Activated CD8-positive, alpha-beta T cell treated with anti-CD3 and anti-CD28 coated beads for 36 hours (primary cell): ENCODE data around the gene PTCD1. TPM values are rescaled to one million over a fixed set of nuclear protein-coding genes. Genes with fewer than 3 reads are reported as not detected.

ENCODE experiments used
- ATAC-seq: fragments of 200-7000 bp; cut with Tn5 transposase; one replicate; pipeline ENCODE4 v1.10.0; 2021; ENCODE audit warnings: mild to moderate bottlenecking, moderate library complexity
- CTCF ChIA-PET: fragments of 350-600 bp; sonication (Branson Sonifier 250); formaldehyde crosslinking; loops from one replicate; lab custom pipeline; 2021; ENCODE audit warnings: antibody characterized with exemption; lab: Charles Lee
- POLR2A ChIA-PET: fragments of 350-600 bp; sonication (Branson Sonifier 250); formaldehyde crosslinking; loops from one replicate; lab custom pipeline; 2021; ENCODE audit warnings: antibody characterized with exemption; lab: Charles Lee
- DNase-seq: peaks from one replicate; pipeline ENCODE4 v3.0.0-alpha.2; 2020
- H3K27ac Mint-ChIP-seq: one replicate; pipeline ENCODE4 v1.8.0; 2021; ENCODE audit warnings: mild to moderate bottlenecking, mixed read lengths
- H3K27me3 Mint-ChIP-seq: one replicate; pipeline ENCODE4 v1.8.0; 2021; ENCODE audit warnings: mixed read lengths
- H3K36me3 Mint-ChIP-seq: one replicate; pipeline ENCODE4 v1.8.0; 2021; ENCODE audit warnings: low read depth, mixed read lengths
- H3K4me1 Mint-ChIP-seq: one replicate; pipeline ENCODE4 v1.8.0; 2021; ENCODE audit warnings: low read depth, mixed read lengths
- H3K4me3 Mint-ChIP-seq: one replicate; pipeline ENCODE4 v1.8.0; 2021; ENCODE audit warnings: mild to moderate bottlenecking, moderate library complexity, mixed read lengths
- H3K9me3 Mint-ChIP-seq: one replicate; pipeline ENCODE4 v1.8.0; 2021; ENCODE audit warnings: mixed read lengths
- intact Hi-C: fragments of 100-400 bp; cut with micrococcal nuclease; formaldehyde crosslinking; loops from one replicate; pipeline ENCODE4 v1.10.0; 2022
- total RNA-seq, 2 experiments: library from RNA; stranded (reverse); gene quantifications; one replicate each; pipeline ENCODE4 v1.2.3, GENCODE V29; 2021
- TF ChIP-seq, protein P1 (sequence below): fragments of 200-600 bp; IDR thresholded peaks from one replicate; pipeline ENCODE4 v1.8.0; 2022; ENCODE audit warnings: antibody characterized with exemption, mild to moderate bottlenecking

PTCD1 gene
- total RNA-seq, 2 experiments from 2014 or later: 7.2 to 8.2 TPM

DNA sequence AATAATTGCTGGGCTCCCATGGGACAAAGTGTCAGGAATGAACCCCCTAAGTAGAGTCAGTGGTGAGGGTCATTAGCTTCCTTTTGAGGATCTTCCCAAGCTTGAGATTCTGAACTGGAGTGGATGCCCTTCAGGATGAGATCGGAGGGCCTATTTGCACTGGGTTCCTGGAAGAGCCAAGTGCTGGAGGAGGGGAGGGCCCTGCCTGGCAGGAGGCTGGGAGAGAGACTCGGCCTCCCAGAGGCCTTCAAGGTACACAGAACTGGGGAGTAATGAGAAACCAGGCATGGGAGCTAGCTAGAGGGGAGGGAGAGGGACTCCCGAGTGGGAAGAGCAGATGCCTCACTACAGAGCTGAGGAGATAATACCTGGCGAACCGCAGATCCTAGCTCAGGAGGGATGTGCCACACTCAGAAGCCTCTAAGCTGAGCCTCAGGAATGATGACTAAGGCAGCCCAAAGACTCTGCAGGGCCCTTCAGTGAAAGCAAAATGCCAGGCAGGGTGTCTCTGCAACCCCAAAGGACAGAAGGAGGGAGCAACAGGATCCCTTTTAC lies 39.6 kb downstream of the PTCD1 start:
- Mint-ChIP-seq H3K27ac (peak overlapping the region; percentile 73), H3K27me3 (no peaks in the 10 kb centered on the region), H3K36me3 (peaks cover 53% of the 10 kb centered on the region), H3K9me3 (no peaks in the 10 kb centered on the region), H3K4me1 (peaks cover 18% of the 10 kb centered on the region), H3K4me3 (no peak overlapping the region)
- ChIA-PET POLR2A (interaction anchor here (0.8 to 5.1 kb wide), 5 partner anchors 8 to 24 kb away, joined by 3 to 58 read pairs (median 4); partner anchors contain the start of genes BUD31 and PDAP1), CTCF (interaction anchor here (1.3 kb wide), 1 partner anchor 8 kb away, joined by 5 read pairs; no protein-coding TSS in a partner anchor)
- ATAC-seq (no peak), DNase-seq (no peak)
- TF ChIP-seq, protein P1, sequence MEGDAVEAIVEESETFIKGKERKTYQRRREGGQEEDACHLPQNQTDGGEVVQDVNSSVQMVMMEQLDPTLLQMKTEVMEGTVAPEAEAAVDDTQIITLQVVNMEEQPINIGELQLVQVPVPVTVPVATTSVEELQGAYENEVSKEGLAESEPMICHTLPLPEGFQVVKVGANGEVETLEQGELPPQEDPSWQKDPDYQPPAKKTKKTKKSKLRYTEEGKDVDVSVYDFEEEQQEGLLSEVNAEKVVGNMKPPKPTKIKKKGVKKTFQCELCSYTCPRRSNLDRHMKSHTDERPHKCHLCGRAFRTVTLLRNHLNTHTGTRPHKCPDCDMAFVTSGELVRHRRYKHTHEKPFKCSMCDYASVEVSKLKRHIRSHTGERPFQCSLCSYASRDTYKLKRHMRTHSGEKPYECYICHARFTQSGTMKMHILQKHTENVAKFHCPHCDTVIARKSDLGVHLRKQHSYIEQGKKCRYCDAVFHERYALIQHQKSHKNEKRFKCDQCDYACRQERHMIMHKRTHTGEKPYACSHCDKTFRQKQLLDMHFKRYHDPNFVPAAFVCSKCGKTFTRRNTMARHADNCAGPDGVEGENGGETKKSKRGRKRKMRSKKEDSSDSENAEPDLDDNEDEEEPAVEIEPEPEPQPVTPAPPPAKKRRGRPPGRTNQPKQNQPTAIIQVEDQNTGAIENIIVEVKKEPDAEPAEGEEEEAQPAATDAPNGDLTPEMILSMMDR: no peak
- intact Hi-C loops: no loop called here

DNA sequence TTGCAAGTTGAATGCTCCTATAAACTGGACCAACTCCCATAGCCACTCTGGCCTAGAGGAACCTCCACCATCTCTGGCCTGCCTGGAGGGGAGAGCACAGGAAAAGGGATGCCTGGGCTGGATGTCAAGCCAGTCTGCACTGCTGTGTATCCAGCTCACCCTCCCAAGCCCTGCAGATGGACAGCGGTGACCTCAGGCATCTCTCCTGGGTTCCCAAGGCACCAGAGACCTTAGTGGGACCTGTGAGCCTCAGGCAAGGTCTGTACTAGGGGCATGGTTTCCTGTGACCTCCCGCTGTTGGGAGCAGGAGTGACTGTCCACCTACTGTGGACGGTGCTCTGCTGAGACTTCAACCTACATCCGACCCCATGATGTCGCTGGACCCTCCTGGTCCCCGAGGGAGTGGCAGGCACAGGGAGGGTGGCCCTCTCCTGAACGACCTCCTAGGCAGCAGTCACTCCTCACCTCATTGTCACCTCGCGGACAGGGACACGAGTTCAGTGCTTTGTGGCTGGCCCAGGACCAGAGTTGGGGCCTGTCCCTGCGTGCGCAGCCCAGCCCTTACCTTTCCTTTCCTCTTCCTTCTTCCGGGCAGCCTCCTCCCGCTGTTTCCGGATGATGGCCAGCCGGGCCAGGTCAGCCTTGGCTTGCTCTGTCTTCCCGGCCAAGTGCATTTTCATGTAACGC lies 41.2 kb downstream of the PTCD1 start:
- peaks cover 24% of the 10 kb centered on the region for H3K4me1 Mint-ChIP-seq
- peak overlapping the region; percentile 73 for H3K27ac Mint-ChIP-seq
- ATAC-seq (no peak), DNase-seq (no peak)
- intact Hi-C loops: no loop called here
- no peaks in the 10 kb centered on the region for H3K27me3 Mint-ChIP-seq
- TF ChIP-seq, protein P1: no peak
- no peak overlapping the region for H3K4me3 Mint-ChIP-seq
- ChIA-PET CTCF (interaction anchor here (1.5 kb wide), 1 partner anchor 10 kb away, joined by 4 read pairs; no protein-coding TSS in a partner anchor), POLR2A (interaction anchor here (1.3 to 5.1 kb wide), 2 partner anchors 11 kb away, joined by 4 to 58 read pairs; partner anchors contain the start of genes BUD31 and PDAP1)
- H3K36me3 Mint-ChIP-seq: peaks cover 55% of the 10 kb centered on the region
- no peaks in the 10 kb centered on the region for H3K9me3 Mint-ChIP-seq

DNA sequence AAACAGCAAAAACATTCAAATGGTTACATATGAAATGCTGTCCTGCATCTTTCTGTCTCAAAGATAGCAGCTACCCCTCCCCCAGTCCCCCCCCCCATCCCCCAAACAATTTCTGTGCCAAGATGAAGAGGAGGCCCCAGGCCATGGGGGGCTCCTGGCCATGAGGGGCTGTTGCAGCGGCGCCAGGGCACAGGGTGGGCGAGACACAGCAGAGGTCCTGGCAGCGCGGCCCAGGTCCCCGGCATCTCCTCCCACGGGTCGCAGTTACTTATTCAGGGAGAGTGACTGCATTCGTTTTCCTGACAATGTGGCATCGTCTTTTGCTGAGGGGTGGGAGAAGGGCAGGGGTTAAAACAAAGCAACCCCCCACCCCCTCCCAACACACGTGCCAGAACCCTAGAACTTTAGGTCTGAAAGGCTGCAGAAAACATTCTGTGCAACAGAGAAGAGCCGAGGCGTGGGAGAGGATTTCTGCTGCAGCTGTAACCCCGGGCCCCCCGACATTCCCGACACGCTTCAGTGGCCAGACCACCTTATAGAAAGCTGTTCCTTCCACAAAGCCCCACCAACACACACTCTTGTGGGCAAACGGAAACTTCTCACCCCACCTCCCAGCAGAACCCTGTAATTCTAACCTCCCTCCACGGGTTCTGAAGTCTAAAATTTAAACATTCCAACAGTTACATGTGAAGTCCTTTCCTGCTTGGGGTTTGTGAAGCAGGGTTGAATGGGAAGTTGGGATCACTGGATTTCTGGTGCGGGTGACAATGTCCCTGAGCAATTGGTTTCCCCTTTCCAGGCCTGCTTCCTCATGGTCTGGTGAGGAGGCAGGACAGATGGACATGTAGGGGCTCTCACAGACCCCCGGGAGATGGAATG lies 41.9 kb downstream of the PTCD1 start:
- Mint-ChIP-seq H3K9me3 (no peaks in the 10 kb centered on the region), H3K27me3 (no peaks in the 10 kb centered on the region), H3K4me3 (no peak overlapping the region), H3K4me1 (peaks cover 28% of the 10 kb centered on the region), H3K27ac (peak overlapping the region; percentile 45), H3K36me3 (peaks cover 59% of the 10 kb centered on the region)
- CTCF ChIA-PET: interaction anchor here (1.5 kb wide), 1 partner anchor 9 kb away, joined by 4 read pairs; no protein-coding TSS in a partner anchor
- intact Hi-C loops: no loop called here
- POLR2A ChIA-PET: interaction anchor here (1.1 to 5.1 kb wide), 2 partner anchors 10 to 12 kb away, joined by 3 to 58 read pairs; partner anchors contain the start of genes BUD31 and PDAP1
- ATAC-seq (no peak), DNase-seq (no peak)
- TF ChIP-seq, protein P1: no peak

DNA sequence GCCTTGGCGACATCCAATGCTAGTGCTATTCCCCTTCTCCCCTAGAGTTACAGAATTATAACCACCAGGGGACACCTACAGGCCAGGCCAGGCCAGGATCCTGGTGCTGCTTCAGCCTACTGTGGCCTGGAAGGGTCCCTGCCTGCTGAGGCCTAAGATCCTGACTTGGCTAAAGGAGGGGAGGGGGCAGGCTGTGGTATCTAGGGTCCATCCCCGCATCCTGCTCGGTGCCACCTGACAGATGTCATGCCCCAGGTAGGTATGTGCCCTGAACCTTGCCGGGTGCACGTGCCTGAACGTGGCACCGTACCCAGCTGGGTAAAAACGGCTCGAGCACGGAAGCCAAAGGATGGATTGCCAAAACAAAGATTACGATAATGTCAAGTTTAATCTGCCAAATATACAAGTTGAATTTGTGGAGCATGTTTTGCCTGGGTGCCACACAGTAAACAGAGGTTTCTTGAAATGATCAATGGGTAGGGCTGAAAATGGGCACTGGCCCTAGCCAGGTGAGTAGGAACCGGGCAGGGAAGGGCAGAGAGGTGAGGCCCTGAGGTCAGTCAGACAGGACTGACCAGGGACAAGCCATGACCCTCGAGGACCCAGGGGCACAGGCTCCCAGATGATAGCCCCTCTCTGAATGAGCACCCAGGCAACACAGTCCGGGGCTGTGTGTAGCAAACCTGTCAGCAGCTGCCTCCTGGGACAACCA lies 42.8 kb downstream of the PTCD1 start:
- Mint-ChIP-seq H3K27me3 (no peaks in the 10 kb centered on the region), H3K27ac (peak overlapping the region; percentile 45), H3K36me3 (peaks cover 58% of the 10 kb centered on the region), H3K9me3 (no peaks in the 10 kb centered on the region), H3K4me1 (peaks cover 25% of the 10 kb centered on the region), H3K4me3 (no peak overlapping the region)
- DNase-seq (no peak), ATAC-seq (no peak)
- ChIA-PET CTCF (interaction anchor here (1.5 kb wide), 1 partner anchor 9 kb away, joined by 4 read pairs; no protein-coding TSS in a partner anchor), POLR2A (interaction anchor here (1.1 to 5.1 kb wide), 3 partner anchors 10 to 14 kb away, joined by 3 to 58 read pairs (median 4); partner anchors contain the start of genes BUD31 and PDAP1)
- intact Hi-C loops: no loop called here
- TF ChIP-seq, protein P1: no peak
